T-helper 2 cell treated with Interferon-gamma antibody and Interleukin-4, amounts not matched to agents 5 μg/mL and 100 μg/mL, for 36 hours (primary cell): Measurements from ENCODE around the gene RAB35.
A peak's percentile ranks its signal among the peaks of the same experiment; 100 is the strongest.

Source experiments
- DNase-seq: peaks from one replicate; pipeline ENCODE4 v3.0.0; 2021; ENCODE audit warnings: low spot score
- H3K27ac Mint-ChIP-seq: one replicate; pipeline ENCODE4 v1.8.0; 2021; ENCODE audit warnings: mild to moderate bottlenecking, mixed read lengths
- H3K27me3 Mint-ChIP-seq: one replicate; pipeline ENCODE4 v1.8.0; 2021; ENCODE audit warnings: low read depth, mixed read lengths
- H3K36me3 Mint-ChIP-seq: one replicate; pipeline ENCODE4 v1.8.0; 2021; ENCODE audit warnings: low read depth, mixed read lengths
- H3K4me1 Mint-ChIP-seq: one replicate; pipeline ENCODE4 v1.8.0; 2021; ENCODE audit warnings: low read depth, mixed read lengths
- H3K4me3 Mint-ChIP-seq: one replicate; pipeline ENCODE4 v1.8.0; 2022; ENCODE audit warnings: mild to moderate bottlenecking, moderate library complexity, mixed read lengths
- H3K9me3 Mint-ChIP-seq: one replicate; pipeline ENCODE4 v1.8.0; 2021; ENCODE audit warnings: mixed read lengths

Gene RAB35

DNA sequence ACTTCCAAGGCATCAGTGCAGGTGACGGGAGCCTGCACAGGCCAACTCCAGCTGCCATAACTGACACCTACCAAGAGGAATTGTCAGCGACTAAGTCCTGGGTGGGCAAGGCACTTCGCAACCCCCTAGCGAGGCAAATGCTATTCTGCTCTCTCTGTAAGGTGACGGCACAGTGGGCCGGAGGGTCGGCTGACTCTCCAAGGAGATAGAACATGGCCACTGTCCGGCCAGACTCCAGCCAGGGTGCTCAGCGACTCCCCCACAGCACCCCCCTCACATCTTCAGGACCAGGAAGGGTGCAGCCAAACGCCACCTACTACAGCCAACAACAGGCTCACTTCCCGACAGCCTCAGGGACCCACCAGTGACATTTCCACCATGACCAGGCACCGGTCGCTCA lies 13.2 kb downstream of the RAB35 start:
- no peak overlapping the region for H3K27ac Mint-ChIP-seq
- H3K36me3 Mint-ChIP-seq = peaks cover 52% of the 10 kb centered on the region

DNA sequence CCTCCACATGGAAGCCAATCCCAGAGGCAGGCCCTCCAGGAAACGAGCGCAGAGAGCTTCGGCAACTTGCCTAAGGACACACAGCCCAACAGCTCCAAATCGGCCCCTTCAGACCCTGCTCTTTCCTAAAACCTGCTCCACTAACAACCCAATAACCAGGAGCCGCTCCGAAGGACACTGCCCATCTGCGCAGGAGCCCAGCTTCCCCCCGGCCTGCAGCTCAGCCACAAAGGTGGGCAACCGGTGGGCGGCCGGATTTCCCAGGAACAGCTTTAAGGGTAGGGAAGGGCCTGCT lies 13.6 kb downstream of the RAB35 start:
- Mint-ChIP-seq H3K9me3 (no peaks in the 10 kb centered on the region), H3K27me3 (no peaks in the 10 kb centered on the region), H3K36me3 (peaks cover 55% of the 10 kb centered on the region), H3K4me3 (no peak overlapping the region), H3K4me1 (peaks cover 7% of the 10 kb centered on the region), H3K27ac (no peak overlapping the region)
- no peak for DNase-seq

More for the DNA sequence above, 13.2 kb downstream of the RAB35 start:
- Mint-ChIP-seq H3K4me3 (no peak overlapping the region), H3K27me3 (no peaks in the 10 kb centered on the region), H3K4me1 (peaks cover 8% of the 10 kb centered on the region), H3K9me3 (no peaks in the 10 kb centered on the region)
- DNase-seq = no peak

DNA sequence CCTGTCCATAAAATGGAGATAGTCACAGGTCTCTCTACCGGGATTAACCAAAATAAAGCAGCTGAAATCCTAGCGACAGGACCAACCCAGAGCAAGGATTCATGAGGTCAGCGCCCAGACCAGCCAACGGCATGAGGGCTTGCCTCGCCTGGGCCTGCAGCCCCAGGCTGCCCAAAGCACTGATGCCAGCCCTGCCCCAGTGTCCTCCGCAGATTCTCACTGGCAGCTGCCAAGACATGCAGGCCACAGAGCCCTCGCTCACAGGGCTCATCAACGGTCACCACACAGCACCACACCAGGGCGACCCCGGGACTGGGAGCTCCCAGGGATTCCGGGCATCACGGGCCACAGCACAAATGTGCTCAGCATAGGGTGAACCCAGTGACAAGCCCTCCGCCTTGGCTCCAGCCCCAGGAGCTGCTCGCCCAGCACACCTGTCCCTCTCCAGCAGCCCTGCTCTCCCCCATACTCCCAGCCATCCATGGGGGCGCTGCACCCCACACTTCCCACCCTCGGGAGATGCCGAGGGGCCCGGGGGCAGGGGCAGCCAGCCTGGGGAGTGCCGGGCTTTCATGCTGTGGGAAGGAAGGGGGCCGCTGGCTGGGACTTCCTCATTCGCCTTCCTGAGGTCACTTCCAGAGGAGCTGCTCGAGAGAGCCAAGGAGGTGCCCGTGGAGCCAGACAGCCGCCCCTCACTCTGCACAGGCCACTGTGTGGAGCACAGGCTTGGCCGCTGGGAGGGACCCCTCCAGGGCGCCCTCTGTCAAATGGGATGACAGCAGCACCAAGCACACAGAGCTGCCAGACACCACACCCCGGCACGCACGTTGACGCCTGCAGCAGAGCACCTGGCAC lies 14.1 kb downstream of the RAB35 start:
- Mint-ChIP-seq H3K36me3 (peaks cover 56% of the 10 kb centered on the region), H3K27ac (no peak overlapping the region), H3K4me3 (no peak overlapping the region), H3K27me3 (no peaks in the 10 kb centered on the region), H3K9me3 (no peaks in the 10 kb centered on the region), H3K4me1 (peaks cover 7% of the 10 kb centered on the region)
- no peak for DNase-seq

DNA sequence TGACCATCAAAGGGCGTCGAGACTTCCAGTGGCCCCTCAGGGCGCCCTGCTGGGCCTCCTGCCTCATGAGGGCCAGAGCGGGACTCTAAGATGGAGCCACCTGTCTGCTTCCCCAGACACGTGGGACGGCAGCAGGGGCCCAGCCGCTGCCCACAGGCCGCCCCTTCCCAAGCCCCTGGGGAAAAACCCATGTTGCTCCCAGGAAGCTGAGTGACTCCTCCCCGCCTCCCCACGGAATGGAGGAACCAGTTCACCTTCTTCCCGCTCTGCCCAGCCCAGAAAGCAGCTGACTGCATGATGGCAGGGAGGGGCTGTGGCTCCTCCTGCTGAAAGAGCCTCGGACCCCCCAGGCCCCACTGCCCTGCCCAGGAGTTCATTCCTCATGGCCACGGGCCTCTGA lies 14.9 kb downstream of the RAB35 start:
- Mint-ChIP-seq H3K4me1 (peaks cover 7% of the 10 kb centered on the region), H3K4me3 (no peak overlapping the region), H3K27me3 (no peaks in the 10 kb centered on the region), H3K27ac (peak overlapping the region; percentile 65), H3K9me3 (no peaks in the 10 kb centered on the region), H3K36me3 (peaks cover 55% of the 10 kb centered on the region)
- no peak for DNase-seq

DNA sequence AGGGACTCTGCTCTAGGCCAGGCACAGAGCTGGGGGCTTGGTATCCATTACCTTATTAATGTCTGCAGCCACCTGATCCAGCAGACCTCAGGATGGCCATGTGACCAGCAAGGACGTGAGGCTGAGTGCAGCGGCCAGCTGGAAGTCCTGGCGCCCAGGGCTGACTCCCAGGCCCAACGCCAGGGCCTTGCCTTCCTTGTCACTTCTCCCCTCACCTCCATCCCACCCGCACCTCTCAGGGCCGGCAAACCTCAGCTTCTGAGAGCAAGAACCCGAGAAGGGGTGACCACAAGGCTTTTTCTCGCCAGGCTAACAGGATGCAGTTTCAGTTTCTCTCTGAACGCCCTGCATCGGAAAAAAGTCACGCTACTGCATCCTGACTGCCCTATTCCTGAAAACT lies 15.4 kb downstream of the RAB35 start:
- Mint-ChIP-seq H3K4me1 (peaks cover 6% of the 10 kb centered on the region), H3K4me3 (no peak overlapping the region), H3K9me3 (no peaks in the 10 kb centered on the region), H3K27me3 (no peaks in the 10 kb centered on the region), H3K36me3 (peaks cover 56% of the 10 kb centered on the region), H3K27ac (peak overlapping the region; percentile 65)
- no peak for DNase-seq

DNA sequence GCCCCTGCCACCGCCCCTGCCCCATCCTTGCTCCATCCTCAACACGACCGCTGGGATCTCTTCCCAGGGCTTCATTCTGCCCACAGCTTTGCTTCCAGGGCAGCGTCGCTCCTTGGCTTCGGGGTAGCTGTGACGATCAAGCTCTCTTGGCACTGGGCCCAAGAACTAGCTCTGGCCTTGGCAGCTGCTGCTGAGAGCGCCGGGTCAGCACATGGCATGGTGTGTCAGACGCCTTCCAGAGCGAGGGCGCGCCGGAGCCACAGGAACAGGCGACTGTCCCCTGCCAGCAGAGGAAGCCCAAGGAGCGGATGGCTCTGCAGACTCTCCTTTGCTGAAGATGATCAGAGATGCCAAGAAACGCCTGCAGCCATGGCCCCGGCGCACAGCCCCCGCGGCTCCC lies 15.9 kb downstream of the RAB35 start:
- H3K27me3 Mint-ChIP-seq = no peaks in the 10 kb centered on the region
- H3K4me3 Mint-ChIP-seq = no peak overlapping the region
- peaks cover 2% of the 10 kb centered on the region for H3K4me1 Mint-ChIP-seq
- DNase-seq = no peak
- peaks cover 54% of the 10 kb centered on the region for H3K36me3 Mint-ChIP-seq
- no peaks in the 10 kb centered on the region for H3K9me3 Mint-ChIP-seq
- no peak overlapping the region for H3K27ac Mint-ChIP-seq

DNA sequence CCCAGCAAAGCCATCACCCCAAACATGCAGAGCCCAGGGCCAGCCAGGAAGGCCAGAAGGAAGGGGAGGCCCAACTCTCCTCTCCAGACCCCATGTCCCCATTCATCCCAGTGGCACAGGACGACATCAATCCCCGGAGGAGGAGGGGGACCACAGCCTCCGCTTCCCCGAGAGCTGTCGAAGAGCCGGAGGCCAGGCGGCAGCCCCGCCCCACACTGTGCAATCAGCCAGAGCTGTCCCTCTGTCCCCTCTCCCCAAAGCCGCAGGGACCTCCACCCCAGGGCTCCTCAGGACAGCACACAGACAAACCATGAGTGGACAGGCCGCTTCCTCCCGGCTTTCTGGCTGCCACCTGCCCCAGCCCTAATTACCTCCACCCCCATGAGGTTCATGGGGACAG lies 16.8 kb downstream of the RAB35 start:
- no peak overlapping the region for H3K27ac Mint-ChIP-seq
- DNase-seq = no peak
- H3K4me1 Mint-ChIP-seq = peaks cover 2% of the 10 kb centered on the region
- no peaks in the 10 kb centered on the region for H3K27me3 Mint-ChIP-seq
- peaks cover 49% of the 10 kb centered on the region for H3K36me3 Mint-ChIP-seq
- no peak overlapping the region for H3K4me3 Mint-ChIP-seq
- H3K9me3 Mint-ChIP-seq = no peaks in the 10 kb centered on the region

DNA sequence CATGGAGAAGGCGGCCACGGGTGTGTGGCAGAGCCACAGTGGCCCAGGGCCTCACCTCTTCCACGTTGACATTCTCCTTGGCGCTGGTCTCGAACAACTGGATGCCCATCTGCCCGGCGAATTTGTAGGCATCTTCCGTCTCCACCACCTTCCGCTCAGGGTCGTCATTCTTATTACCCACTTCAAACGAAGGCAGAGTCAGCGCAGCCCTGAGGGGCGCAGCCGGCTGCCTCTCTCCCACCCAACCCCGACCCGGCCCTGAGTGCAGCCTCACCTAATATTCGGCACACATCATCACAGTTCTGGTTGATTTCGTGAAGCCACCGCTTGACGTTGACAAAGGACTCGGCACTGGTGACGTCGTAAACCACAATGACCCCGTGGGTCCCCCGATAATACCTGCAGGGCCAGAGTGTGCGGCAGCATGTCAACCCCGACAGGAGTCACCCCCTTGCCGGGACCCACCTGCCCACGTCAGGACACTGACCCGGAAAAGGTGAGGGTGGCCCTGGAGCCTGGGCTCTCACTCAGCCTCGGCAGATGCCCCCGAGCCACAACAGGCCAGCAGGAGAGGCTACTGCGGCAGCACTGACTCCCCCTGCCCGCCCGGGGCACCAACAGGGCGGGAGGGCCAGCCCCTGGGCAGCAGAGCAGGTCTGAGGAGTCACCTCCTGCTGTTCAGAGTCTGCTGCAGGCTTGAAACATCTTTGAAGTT lies 17.6 kb downstream of the RAB35 start:
- Mint-ChIP-seq H3K36me3 (peaks cover 47% of the 10 kb centered on the region), H3K27me3 (no peaks in the 10 kb centered on the region), H3K4me1 (peaks cover 2% of the 10 kb centered on the region), H3K4me3 (no peak overlapping the region), H3K27ac (no peak overlapping the region), H3K9me3 (no peaks in the 10 kb centered on the region)
- no peak for DNase-seq

DNA sequence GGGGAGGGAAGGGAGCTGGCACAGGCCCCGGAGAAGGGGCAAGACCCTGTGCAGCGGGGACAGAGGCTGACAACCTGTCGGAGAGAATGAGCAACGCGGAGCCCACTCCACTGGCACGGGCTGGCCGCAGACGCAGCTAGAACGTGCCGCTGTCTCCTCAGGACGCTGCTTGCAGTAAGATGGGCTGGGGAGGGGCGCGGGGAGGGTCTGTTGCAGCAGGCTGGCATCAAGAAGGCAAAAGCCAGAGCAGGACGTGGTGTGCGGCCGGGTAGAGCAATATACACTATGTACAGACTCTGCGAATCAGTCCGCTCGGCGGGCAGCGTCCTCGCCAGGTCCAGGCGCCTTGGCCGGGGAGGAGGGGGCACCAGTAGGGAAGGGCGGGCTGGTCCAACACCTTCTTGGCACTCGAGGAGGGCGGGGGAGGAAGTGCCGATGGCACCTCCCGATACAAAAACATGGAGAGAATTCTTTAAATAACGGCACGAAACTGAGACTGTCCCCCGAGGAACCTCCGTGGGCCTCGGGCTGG lies 19.8 kb downstream of the RAB35 start:
- Mint-ChIP-seq H3K4me3 (no peak overlapping the region), H3K27ac (peak overlapping the region; percentile 50), H3K4me1 (peaks cover 2% of the 10 kb centered on the region), H3K9me3 (no peaks in the 10 kb centered on the region), H3K36me3 (peaks cover 45% of the 10 kb centered on the region), H3K27me3 (no peaks in the 10 kb centered on the region)
- DNase-seq = no peak

DNA sequence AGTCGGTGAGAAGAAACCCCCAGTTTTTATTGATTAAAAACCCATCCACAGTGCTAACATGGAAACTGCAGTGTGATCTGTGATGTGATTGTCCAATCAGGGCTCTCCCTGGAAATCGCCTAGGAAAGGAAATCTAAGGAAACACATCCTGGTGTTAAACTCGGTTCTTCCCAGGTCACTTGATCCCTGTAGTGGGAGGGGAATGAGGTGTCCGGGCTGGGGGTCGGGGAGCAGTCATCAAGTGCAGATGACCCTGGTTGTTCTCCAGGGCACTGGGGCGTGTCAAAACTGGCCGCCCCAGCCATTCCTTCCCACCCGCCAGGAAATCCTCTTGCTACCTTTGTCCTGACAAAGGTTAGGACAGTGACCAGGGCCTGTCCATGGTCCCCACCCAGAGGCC lies 20.8 kb downstream of the RAB35 start:
- H3K4me1 Mint-ChIP-seq = no peaks in the 10 kb centered on the region
- H3K9me3 Mint-ChIP-seq = no peaks in the 10 kb centered on the region
- DNase-seq = no peak
- H3K36me3 Mint-ChIP-seq = peaks cover 50% of the 10 kb centered on the region
- no peak overlapping the region for H3K27ac Mint-ChIP-seq
- H3K4me3 Mint-ChIP-seq = no peak overlapping the region
- H3K27me3 Mint-ChIP-seq = no peaks in the 10 kb centered on the region

DNA sequence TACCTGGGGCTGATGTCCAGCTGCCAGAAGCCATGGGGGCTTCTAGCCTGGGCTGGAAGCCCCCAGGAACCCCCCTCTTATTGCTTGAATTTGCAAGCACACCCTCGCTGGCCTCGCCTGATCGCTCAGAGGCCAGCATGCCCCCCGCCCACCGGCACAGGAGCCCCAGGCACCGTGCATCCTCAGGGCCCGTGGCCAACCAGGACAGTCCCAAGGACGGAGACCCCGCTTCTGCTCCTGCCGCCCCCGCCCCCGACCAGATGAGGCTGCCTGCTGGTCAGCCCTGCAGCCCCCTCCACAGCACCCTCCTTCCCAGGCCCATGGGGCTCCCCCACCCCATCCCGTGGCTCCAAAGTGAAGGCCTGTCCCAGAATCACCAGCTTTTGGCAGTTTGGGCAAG lies 21.2 kb downstream of the RAB35 start:
- no peaks in the 10 kb centered on the region for H3K27me3 Mint-ChIP-seq
- H3K9me3 Mint-ChIP-seq = no peaks in the 10 kb centered on the region
- no peak overlapping the region for H3K4me3 Mint-ChIP-seq
- no peaks in the 10 kb centered on the region for H3K4me1 Mint-ChIP-seq
- no peak overlapping the region for H3K27ac Mint-ChIP-seq
- DNase-seq = no peak
- H3K36me3 Mint-ChIP-seq = peaks cover 50% of the 10 kb centered on the region

DNA sequence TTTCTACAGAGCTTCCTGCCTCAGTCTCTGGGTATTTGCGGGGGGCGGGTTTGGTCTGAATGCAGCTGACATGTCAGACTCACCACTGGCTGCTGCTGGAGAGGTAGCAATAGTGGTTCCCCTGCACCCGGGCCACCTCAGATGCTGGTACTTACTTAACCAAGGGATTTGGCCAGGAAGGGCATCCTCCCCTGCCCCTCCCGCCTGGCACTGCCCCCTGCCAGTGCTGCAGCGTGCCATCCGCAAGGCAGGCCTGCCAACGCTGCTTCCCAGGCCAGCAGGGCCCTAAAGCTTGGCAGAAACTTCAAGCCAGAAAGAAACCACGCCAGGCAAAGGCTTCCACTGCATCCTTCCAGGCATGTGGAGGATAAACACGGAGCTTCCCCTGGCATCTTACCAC lies 22.1 kb downstream of the RAB35 start:
- no peaks in the 10 kb centered on the region for H3K4me1 Mint-ChIP-seq
- no peak overlapping the region for H3K27ac Mint-ChIP-seq
- H3K9me3 Mint-ChIP-seq = no peaks in the 10 kb centered on the region
- H3K36me3 Mint-ChIP-seq = peaks cover 46% of the 10 kb centered on the region
- no peak for DNase-seq
- no peak overlapping the region for H3K4me3 Mint-ChIP-seq
- no peaks in the 10 kb centered on the region for H3K27me3 Mint-ChIP-seq

DNA sequence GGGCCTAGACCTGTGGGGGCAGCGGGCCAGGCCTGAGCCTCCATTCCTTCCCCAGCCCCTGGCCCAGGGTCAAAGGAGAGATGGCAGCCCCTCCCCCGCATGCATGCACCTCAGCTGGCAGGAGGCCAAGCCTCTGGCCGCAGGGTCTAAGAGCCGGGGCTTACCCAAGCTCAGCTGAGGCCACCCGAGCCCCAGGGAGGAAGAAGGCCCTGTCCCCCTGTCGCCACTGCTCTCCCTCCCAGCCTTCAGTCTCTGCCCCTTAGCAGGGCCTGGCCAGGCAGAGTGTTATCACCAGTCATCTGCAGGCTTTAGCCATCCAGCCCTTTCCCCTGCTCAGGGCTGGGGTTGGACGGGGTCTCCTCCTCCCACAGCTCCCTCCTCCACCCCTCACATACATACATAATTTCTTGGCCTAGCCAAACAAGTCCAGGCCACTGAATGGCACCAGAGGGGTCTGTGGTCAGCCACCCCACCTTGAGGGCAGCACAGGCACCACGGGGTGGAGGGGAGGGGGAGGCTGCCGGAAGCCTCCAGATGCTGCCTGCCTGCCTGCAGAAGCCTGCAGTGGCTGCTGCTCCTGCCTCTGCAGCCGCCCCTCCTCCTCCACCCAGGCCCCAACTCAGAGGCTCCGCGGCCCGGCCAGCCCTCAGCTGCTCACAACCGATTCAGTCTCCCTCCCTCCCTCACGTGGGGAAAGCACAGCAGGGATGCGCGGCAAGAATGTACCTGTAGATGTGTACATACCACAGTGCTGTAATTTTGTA lies 22.8 kb downstream of the RAB35 start:
- Mint-ChIP-seq H3K27ac (peak overlapping the region; percentile 45), H3K9me3 (no peaks in the 10 kb centered on the region), H3K4me1 (no peaks in the 10 kb centered on the region), H3K27me3 (no peaks in the 10 kb centered on the region), H3K4me3 (no peak overlapping the region), H3K36me3 (peaks cover 44% of the 10 kb centered on the region)
- no peak for DNase-seq

DNA sequence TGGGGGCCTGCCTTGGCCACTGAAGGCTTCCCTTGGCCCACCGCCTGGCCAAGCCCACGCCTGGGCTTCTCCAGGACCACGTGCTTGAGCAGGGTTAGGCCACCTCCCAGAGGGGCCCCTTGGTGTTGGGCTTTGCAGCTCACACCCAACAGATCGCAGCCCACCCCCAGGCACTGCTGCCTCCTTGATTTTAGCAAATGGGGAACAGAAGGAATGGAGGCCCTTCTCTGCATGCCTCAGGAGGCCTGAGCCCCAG lies 23.3 kb downstream of the RAB35 start:
- Mint-ChIP-seq H3K27ac (no peak overlapping the region), H3K4me3 (no peak overlapping the region), H3K9me3 (no peaks in the 10 kb centered on the region), H3K4me1 (no peaks in the 10 kb centered on the region), H3K36me3 (peaks cover 39% of the 10 kb centered on the region), H3K27me3 (no peaks in the 10 kb centered on the region)
- DNase-seq = no peak
